NCI-H146 treated with DMSO at 0.1 percent for 48 hours (cell line): Measurements from ENCODE around the gene CDH5.

Source experiments
- DNase-seq: peaks from one replicate; lab custom pipeline; 2025; ENCODE audit not compliant: unreplicated experiment; lab: John Stamatoyannopoulos, UW

The CDH5 gene

GRCh38 chr16:66416136-66416535, 49.6 kb downstream of the CDH5 start:
- no peak for DNase-seq

- DNase-seq: no peak
Measured at GRCh38 chr16:66416939-66417700, 50.6 kb downstream of the CDH5 start.

GRCh38 chr16:66418165-66418962, 51.9 kb downstream of the CDH5 start:
- no peak for DNase-seq

- DNase-seq: no peak
Measured at GRCh38 chr16:66419527-66419926, 53.0 kb downstream of the CDH5 start.

- no peak for DNase-seq
Measured at GRCh38 chr16:66420396-66420795, 53.9 kb downstream of the CDH5 start.

- DNase-seq: no peak
Measured at GRCh38 chr16:66421891-66422290, 55.4 kb downstream of the CDH5 start.

- DNase-seq: no peak
Measured at GRCh38 chr16:66422366-66422765, 55.9 kb downstream of the CDH5 start.

GRCh38 chr16:66423177-66423576, 56.7 kb downstream of the CDH5 start:
- DNase-seq: no peak

- DNase-seq: no peak
Measured at GRCh38 chr16:66425651-66426050, 59.2 kb downstream of the CDH5 start.

- DNase-seq: no peak
Measured at GRCh38 chr16:66426112-66427035, 59.9 kb downstream of the CDH5 start.

GRCh38 chr16:66427036-66427860, 60.8 kb downstream of the CDH5 start, which contains the start of gene BEAN1:
TSS of gene BEAN1 (plus strand) at chr16:66427295. CDS start at chr16:66437677, 10,382 bp downstream.
- DNase-seq: no peak

GRCh38 chr16:66427871-66428681, 61.6 kb downstream of the CDH5 start:
- no peak for DNase-seq

GRCh38 chr16:66428682-66429251, 62.3 kb downstream of the CDH5 start:
- DNase-seq: no peak

- DNase-seq: no peak
Measured at GRCh38 chr16:66429290-66429962, 62.9 kb downstream of the CDH5 start.

- DNase-seq: no peak
Measured at GRCh38 chr16:66430214-66430613, 63.7 kb downstream of the CDH5 start.

- no peak for DNase-seq
Measured at GRCh38 chr16:66431760-66432159, 65.3 kb downstream of the CDH5 start.

GRCh38 chr16:66432429-66432828, 65.9 kb downstream of the CDH5 start:
- DNase-seq: no peak

GRCh38 chr16:66434619-66435430, 68.3 kb downstream of the CDH5 start:
- DNase-seq: no peak
